ENCODE measurements around the gene EPAS1.

EPAS1 gene

GRCh38 chr2:46296840-46297545 is at the start of gene EPAS1:
Gene EPAS1, plus strand, starts transcription at chr2:46297407. Its CDS starts 505 bp downstream, at chr2:46297912.
- peak; percentile 88 for DNase-seq (ENCODE audit: low read depth, low spot score)

- DNase-seq (ENCODE audit: low read depth, low spot score), result no peak
These were observed 49.0 kb upstream of the EPAS1 start for GRCh38 chr2:46248171-46248570.

- no peak for DNase-seq (ENCODE audit: low read depth, low spot score)
These were observed 47.6 kb upstream of the EPAS1 start for GRCh38 chr2:46249654-46250053.

- DNase-seq (ENCODE audit: low read depth, low spot score), result peak; percentile 46
These were observed 44.1 kb upstream of the EPAS1 start for GRCh38 chr2:46252891-46253659.

GRCh38 chr2:46254474-46254873 is 42.7 kb upstream of the EPAS1 start:
- DNase-seq (ENCODE audit: low read depth, low spot score), result no peak

GRCh38 chr2:46256563-46257142 is 40.6 kb upstream of the EPAS1 start:
- DNase-seq (ENCODE audit: low read depth, low spot score), result no peak

- DNase-seq (ENCODE audit: low read depth, low spot score), result no peak
These were observed 39.7 kb upstream of the EPAS1 start for GRCh38 chr2:46257476-46257875.

- DNase-seq (ENCODE audit: low read depth, low spot score), result no peak
These were observed 39.2 kb upstream of the EPAS1 start for GRCh38 chr2:46257980-46258379.

GRCh38 chr2:46258937-46259776 is 38.0 kb upstream of the EPAS1 start:
- no peak for DNase-seq (ENCODE audit: low read depth, low spot score)

GRCh38 chr2:46259777-46260168 is 37.4 kb upstream of the EPAS1 start:
- no peak for DNase-seq (ENCODE audit: low read depth, low spot score)

GRCh38 chr2:46260305-46260704 is 36.9 kb upstream of the EPAS1 start:
- DNase-seq (ENCODE audit: low read depth, low spot score), result no peak

GRCh38 chr2:46262248-46262938 is 34.8 kb upstream of the EPAS1 start:
- DNase-seq (ENCODE audit: low read depth, low spot score), result no peak

GRCh38 chr2:46263347-46263746 is 33.9 kb upstream of the EPAS1 start:
- DNase-seq (ENCODE audit: low read depth, low spot score), result no peak

GRCh38 chr2:46264447-46264846 is 32.8 kb upstream of the EPAS1 start:
- no peak for DNase-seq (ENCODE audit: low read depth, low spot score)

GRCh38 chr2:46266134-46266533 is 31.1 kb upstream of the EPAS1 start:
- no peak for DNase-seq (ENCODE audit: low read depth, low spot score)

- DNase-seq (ENCODE audit: low read depth, low spot score), result no peak
These were observed 29.6 kb upstream of the EPAS1 start for GRCh38 chr2:46267616-46268015.

GRCh38 chr2:46268196-46268595 is 29.0 kb upstream of the EPAS1 start:
- DNase-seq (ENCODE audit: low read depth, low spot score), result no peak

- DNase-seq (ENCODE audit: low read depth, low spot score), result no peak
These were observed 28.2 kb upstream of the EPAS1 start for GRCh38 chr2:46269001-46269400.

GRCh38 chr2:46269544-46270273 is 27.5 kb upstream of the EPAS1 start:
- DNase-seq (ENCODE audit: low read depth, low spot score), result no peak

GRCh38 chr2:46270384-46270783 is 26.8 kb upstream of the EPAS1 start:
- no peak for DNase-seq (ENCODE audit: low read depth, low spot score)
